Neural progenitor cell (in vitro differentiated cells): ENCODE data around the gene TAOK1. TPM values are rescaled to one million over a fixed set of nuclear protein-coding genes. Genes with fewer than 3 reads are reported as not detected.
A peak's percentile ranks its signal among the peaks of the same experiment; 100 is the strongest.

Source experiments
- DNase-seq: peaks from one replicate; pipeline ENCODE4 v3.0.0-alpha.2; 2016; ENCODE audit warnings: low spot score
- H2AFZ ChIP-seq: fragments of 200-600 bp; sonication (generic); replicated peaks from 2 replicates; pipeline ENCODE4 v1.6.1; 2016; ENCODE audit warnings: antibody characterized with exemption
- H3F3A ChIP-seq: fragments of 200-600 bp; sonication (generic); 2 replicates; pipeline ENCODE4 v1.6.1; 2016; ENCODE audit warnings: antibody characterized with exemption, low read depth
- H3K27ac ChIP-seq: fragments of 200-600 bp; sonication (generic); 2 replicates; pipeline ENCODE4 v1.5.1; 2016; ENCODE audit warnings: mild to moderate bottlenecking
- H3K27me3 ChIP-seq: fragments of 200-600 bp; sonication (generic); 2 replicates; pipeline ENCODE4 v1.6.1; 2016; ENCODE audit warnings: mild to moderate bottlenecking, moderate library complexity
- H3K36me3 ChIP-seq: fragments of 200-600 bp; sonication (generic); 2 replicates; pipeline ENCODE4 v1.5.1; 2016
- H3K4me1 ChIP-seq: fragments of 200-600 bp; sonication (generic); 2 replicates; pipeline ENCODE4 v1.6.1; 2016; ENCODE audit warnings: mixed run types
- H3K4me2 ChIP-seq: fragments of 200-600 bp; sonication (generic); 2 replicates; pipeline ENCODE4 v1.6.1; 2016
- H3K4me3 ChIP-seq: fragments of 200-600 bp; sonication (generic); 2 replicates; pipeline ENCODE4 v1.5.1; 2016
- H3K79me2 ChIP-seq: fragments of 200-600 bp; sonication (generic); 2 replicates; pipeline ENCODE4 v1.6.1; 2016; ENCODE audit warnings: low read depth
- H3K9ac ChIP-seq: fragments of 200-600 bp; sonication (generic); 2 replicates; pipeline ENCODE4 v1.6.1; 2016
- H3K9me3 ChIP-seq: fragments of 200-600 bp; sonication (generic); 2 replicates; pipeline ENCODE4 v1.5.1; 2016; ENCODE audit warnings: low read depth
- H4K20me1 ChIP-seq: fragments of 200-600 bp; sonication (generic); 2 replicates; pipeline ENCODE4 v1.6.1; 2016; ENCODE audit warnings: low read depth
- H3K27ac Mint-ChIP-seq: 3 replicates; pipeline ENCODE4 v1.8.0; 2021; ENCODE audit warnings: mixed read lengths
- H3K27me3 Mint-ChIP-seq: 2 replicates; pipeline ENCODE4 v1.8.0; 2022; ENCODE audit warnings: low read depth, mild to moderate bottlenecking, inconsistent platforms, moderate library complexity, mixed read lengths; ENCODE audit not compliant: insufficient read depth
- H3K36me3 Mint-ChIP-seq: 3 replicates; pipeline ENCODE4 v1.8.0; 2021; ENCODE audit warnings: mixed read lengths
- H3K4me1 Mint-ChIP-seq: 3 replicates; pipeline ENCODE4 v1.8.0; 2021; ENCODE audit warnings: mixed read lengths
- H3K4me3 Mint-ChIP-seq: 3 replicates; pipeline ENCODE4 v1.8.0; 2021; ENCODE audit warnings: mild to moderate bottlenecking, moderate library complexity, mixed read lengths
- H3K9me3 Mint-ChIP-seq: 3 replicates; pipeline ENCODE4 v1.8.0; 2020; ENCODE audit warnings: mixed read lengths
- CTCF ChIP-seq: fragments of 200-600 bp; sonication (generic); IDR thresholded peaks from 2 replicates; pipeline ENCODE4 v1.5.1; 2017; ENCODE audit warnings: antibody characterized with exemption, mild to moderate bottlenecking
- EZH2 ChIP-seq: fragments of 200-600 bp; sonication (generic); IDR thresholded peaks from 2 replicates; pipeline ENCODE4 v1.6.1; 2017; ENCODE audit warnings: antibody characterized with exemption, mild to moderate bottlenecking, moderate library complexity
- EZH2phosphoT487 ChIP-seq: fragments of 200-600 bp; sonication (generic); IDR thresholded peaks from 2 replicates; pipeline ENCODE4 v1.6.1; 2017; ENCODE audit warnings: antibody characterized with exemption
- total RNA-seq: library from RNA; depleted of rRNA; stranded (reverse); fragments of >200 nt; gene quantifications from 2 replicates; pipeline ENCODE4 v1.2.3, GENCODE V29; 2015; ENCODE audit warnings: low replicate concordance

TAOK1 gene
- total RNA-seq, 1 donor from 2014 or later, result 125 TPM

- no peaks in the 10 kb centered on the region for H3K36me3 ChIP-seq
- Mint-ChIP-seq H3K9me3 (peaks cover 8% of the 10 kb centered on the region), H3K36me3 (peaks cover 23% of the 10 kb centered on the region), H3K4me3 (no peak overlapping the region), H3K4me1 (peaks cover 11% of the 10 kb centered on the region), H3K27me3 (peaks cover 5% of the 10 kb centered on the region), H3K27ac (no peak overlapping the region)
- DNase-seq, result no peak
- peaks cover 100% of the 10 kb centered on the region for H3K79me2 ChIP-seq
- no peaks in the 10 kb centered on the region for H3K27me3 ChIP-seq
- no peak overlapping the region for H3K4me3 ChIP-seq
- peaks cover 60% of the 10 kb centered on the region for H4K20me1 ChIP-seq
- H3F3A ChIP-seq, result no peaks in the 10 kb centered on the region
- TF ChIP-seq CTCF, result no peak
- TF ChIP-seq EZH2phosphoT487, result no peak
- TF ChIP-seq EZH2, result no peak
- H3K4me1 ChIP-seq, result no peaks in the 10 kb centered on the region
- no peak overlapping the region for H2AFZ ChIP-seq
- H3K4me2 ChIP-seq, result no peak overlapping the region
- H3K9ac ChIP-seq, result no peak overlapping the region
- peak overlapping the region; percentile 75 for H3K27ac ChIP-seq
- H3K9me3 ChIP-seq, result no peaks in the 10 kb centered on the region
Measured at GRCh38 chr17:29433541-29433940, 43.4 kb downstream of the TAOK1 start.

GRCh38 chr17:29434550-29434949 lies 44.4 kb downstream of the TAOK1 start:
- Histone ChIP-seq H4K20me1 (peaks cover 70% of the 10 kb centered on the region), H3K4me2 (no peak overlapping the region), H3K36me3 (peaks cover 2% of the 10 kb centered on the region), H3F3A (no peaks in the 10 kb centered on the region), H3K27ac (no peak overlapping the region), H3K4me1 (no peaks in the 10 kb centered on the region), H3K27me3 (no peaks in the 10 kb centered on the region), H2AFZ (no peak overlapping the region), H3K79me2 (peaks cover 100% of the 10 kb centered on the region), H3K9ac (no peak overlapping the region), H3K9me3 (no peaks in the 10 kb centered on the region), H3K4me3 (no peak overlapping the region)
- no peak for TF ChIP-seq EZH2
- no peak for TF ChIP-seq CTCF
- no peak for TF ChIP-seq EZH2phosphoT487
- no peak overlapping the region for H3K4me3 Mint-ChIP-seq
- H3K9me3 Mint-ChIP-seq, result peaks cover under 1% of the 10 kb centered on the region
- no peak for DNase-seq
- H3K27me3 Mint-ChIP-seq, result peaks cover 5% of the 10 kb centered on the region
- H3K27ac Mint-ChIP-seq, result no peak overlapping the region
- peaks cover 21% of the 10 kb centered on the region for H3K36me3 Mint-ChIP-seq
- H3K4me1 Mint-ChIP-seq, result peaks cover 11% of the 10 kb centered on the region

GRCh38 chr17:29442451-29442850 lies 52.3 kb downstream of the TAOK1 start:
- Histone ChIP-seq H2AFZ (no peak overlapping the region), H3K4me3 (no peak overlapping the region), H3K27me3 (no peaks in the 10 kb centered on the region), H4K20me1 (peaks cover 96% of the 10 kb centered on the region), H3F3A (peaks cover 5% of the 10 kb centered on the region), H3K36me3 (peaks cover 2% of the 10 kb centered on the region), H3K4me1 (no peaks in the 10 kb centered on the region), H3K79me2 (peaks cover 100% of the 10 kb centered on the region), H3K9me3 (no peaks in the 10 kb centered on the region), H3K27ac (no peak overlapping the region), H3K4me2 (no peak overlapping the region), H3K9ac (no peak overlapping the region)
- Mint-ChIP-seq H3K27me3 (peaks cover 2% of the 10 kb centered on the region), H3K4me1 (no peaks in the 10 kb centered on the region), H3K4me3 (no peak overlapping the region), H3K9me3 (no peaks in the 10 kb centered on the region), H3K27ac (no peak overlapping the region), H3K36me3 (peaks cover 14% of the 10 kb centered on the region)
- TF ChIP-seq CTCF (no peak), EZH2 (no peak), EZH2phosphoT487 (no peak)
- no peak for DNase-seq
